NCI-H2171 treated with DMSO at 0.1 percent for 48 hours (cell line): Measurements from ENCODE around the gene SCN4B.
"Not testable (repeated sequence)": the region's sequence is repeated elsewhere in the genome, so short reads cannot be mapped to it uniquely, and the experiment has no call there.

Source experiments
- DNase-seq: peaks from one replicate; lab custom pipeline; 2025; lab: John Stamatoyannopoulos, UW

SCN4B gene

GRCh38 chr11:118152552-118153471 lies at the start of gene SCN4B:
Gene SCN4B, minus strand, starts transcription at chr11:118152823. Its CDS starts 150 bp downstream, at chr11:118152673.
- DNase-seq, result peak; percentile 68

- DNase-seq, result no peak
Measured at GRCh38 chr11:118201966-118202365, 49.3 kb upstream of the SCN4B start.

GRCh38 chr11:118200901-118201680 lies 48.5 kb upstream of the SCN4B start:
- DNase-seq, result no peak

GRCh38 chr11:118200497-118200896 lies 47.9 kb upstream of the SCN4B start:
- no peak for DNase-seq

GRCh38 chr11:118199135-118199534 lies 46.5 kb upstream of the SCN4B start:
- DNase-seq, result no peak

- DNase-seq, result peak; percentile 30
Measured at GRCh38 chr11:118198370-118198769, 45.7 kb upstream of the SCN4B start.

GRCh38 chr11:118194835-118195627 lies 42.4 kb upstream of the SCN4B start:
- DNase-seq, result no peak

- DNase-seq, result no peak
Measured at GRCh38 chr11:118193910-118194566, 41.4 kb upstream of the SCN4B start.

- DNase-seq, result not testable (repeated sequence)
Measured at GRCh38 chr11:118192817-118193216, 40.2 kb upstream of the SCN4B start.

GRCh38 chr11:118190942-118191506 lies 38.4 kb upstream of the SCN4B start:
- DNase-seq, result not testable (repeated sequence)

GRCh38 chr11:118186346-118187107 lies 33.9 kb upstream of the SCN4B start:
- no peak for DNase-seq

- no peak for DNase-seq
Measured at GRCh38 chr11:118184784-118185579, 32.4 kb upstream of the SCN4B start.

- DNase-seq, result not testable (repeated sequence)
Measured at GRCh38 chr11:118183691-118184090, 31.1 kb upstream of the SCN4B start.

GRCh38 chr11:118180300-118180703 lies 27.7 kb upstream of the SCN4B start:
- DNase-seq, result peak; percentile 15

- no peak for DNase-seq
Measured at GRCh38 chr11:118176778-118177134, 24.1 kb upstream of the SCN4B start.

- DNase-seq, result peak; percentile 1
Measured at GRCh38 chr11:118175993-118176777, 23.6 kb upstream of the SCN4B start, which contains the start of gene SCN2B. Gene SCN2B, minus strand, starts transcription at chr11:118176639. Its CDS starts 208 bp downstream, at chr11:118176431.

GRCh38 chr11:118175031-118175992 lies 22.7 kb upstream of the SCN4B start:
- DNase-seq, result peak; percentile 29
